ENCODE measurements around the gene PAQR3. TPM values are rescaled to one million over a fixed set of nuclear protein-coding genes. Genes with fewer than 3 reads are reported as not detected.
"Not testable (repeated sequence)": the region's sequence is repeated elsewhere in the genome, so short reads cannot be mapped to it uniquely, and the experiment has no call there.

Gene PAQR3
- total RNA-seq, 2 donors from 2014 or later = 5.0 to 15.2 TPM

- ATAC-seq (replicated peaks) = no peak
- Mint-ChIP-seq H3K36me3 (ENCODE audit: low read depth) (no peaks in the 10 kb centered on the region), H3K4me1 (peaks cover 10% of the 10 kb centered on the region), H3K9me3 (no peaks in the 10 kb centered on the region), H3K27ac (no peak overlapping the region), H3K4me3 (no peak overlapping the region), H3K27me3 (peaks cover 46% of the 10 kb centered on the region)
Measured at GRCh38 chr4:78944381-78944780, 5.1 kb upstream of the PAQR3 start.

GRCh38 chr4:78940752-78941151 is 1.5 kb upstream of the PAQR3 start:
- peaks cover 20% of the 10 kb centered on the region for H3K4me1 Mint-ChIP-seq
- peak; percentile 49 for ATAC-seq (replicated peaks)
- no peaks in the 10 kb centered on the region for H3K9me3 Mint-ChIP-seq
- H3K27ac Mint-ChIP-seq = no peak overlapping the region
- H3K4me3 Mint-ChIP-seq = peak overlapping the region; percentile 94
- H3K27me3 Mint-ChIP-seq = peaks cover 24% of the 10 kb centered on the region
- H3K36me3 Mint-ChIP-seq (ENCODE audit: low read depth) = no peaks in the 10 kb centered on the region

DNA sequence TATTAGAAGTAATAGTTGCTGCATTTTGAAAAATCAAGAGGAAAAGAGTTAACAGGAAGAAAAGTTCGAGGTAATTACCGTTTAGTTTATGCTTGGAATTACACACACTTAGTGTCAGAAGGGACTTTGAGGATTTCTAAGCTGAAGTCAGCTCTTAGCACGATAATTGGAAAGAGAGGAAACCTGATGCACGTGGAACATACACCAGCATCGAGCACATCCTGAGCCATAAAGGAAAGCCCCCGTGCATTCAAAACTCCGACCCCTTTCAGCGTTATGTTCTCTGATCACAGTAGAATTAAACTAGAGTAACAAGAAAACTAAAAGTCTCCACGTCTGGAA is 400 bp upstream of the PAQR3 start:
- Mint-ChIP-seq H3K9me3 (no peaks in the 10 kb centered on the region), H3K36me3 (ENCODE audit: low read depth) (peaks cover 4% of the 10 kb centered on the region), H3K4me3 (peak overlapping the region; percentile 94), H3K27me3 (peaks cover 20% of the 10 kb centered on the region), H3K27ac (peak overlapping the region; percentile 78), H3K4me1 (peaks cover 24% of the 10 kb centered on the region)
- no peak for ATAC-seq (replicated peaks)

- ATAC-seq (replicated peaks) = no peak
- Mint-ChIP-seq H3K9me3 (no peaks in the 10 kb centered on the region), H3K36me3 (ENCODE audit: low read depth) (peaks cover 16% of the 10 kb centered on the region), H3K4me1 (peaks cover 24% of the 10 kb centered on the region), H3K27me3 (peaks cover 9% of the 10 kb centered on the region), H3K4me3 (peak overlapping the region; percentile 94), H3K27ac (peak overlapping the region; percentile 91)
Measured at GRCh38 chr4:78938474-78938867, 767 bp downstream of the PAQR3 start.

- Mint-ChIP-seq H3K9me3 (no peaks in the 10 kb centered on the region), H3K27me3 (peaks cover 4% of the 10 kb centered on the region), H3K36me3 (ENCODE audit: low read depth) (peaks cover 22% of the 10 kb centered on the region), H3K27ac (no peak overlapping the region), H3K4me3 (peak overlapping the region; percentile 94), H3K4me1 (peaks cover 24% of the 10 kb centered on the region)
- no peak for ATAC-seq (replicated peaks)
Measured at GRCh38 chr4:78937837-78938236, 1.4 kb downstream of the PAQR3 start.

DNA sequence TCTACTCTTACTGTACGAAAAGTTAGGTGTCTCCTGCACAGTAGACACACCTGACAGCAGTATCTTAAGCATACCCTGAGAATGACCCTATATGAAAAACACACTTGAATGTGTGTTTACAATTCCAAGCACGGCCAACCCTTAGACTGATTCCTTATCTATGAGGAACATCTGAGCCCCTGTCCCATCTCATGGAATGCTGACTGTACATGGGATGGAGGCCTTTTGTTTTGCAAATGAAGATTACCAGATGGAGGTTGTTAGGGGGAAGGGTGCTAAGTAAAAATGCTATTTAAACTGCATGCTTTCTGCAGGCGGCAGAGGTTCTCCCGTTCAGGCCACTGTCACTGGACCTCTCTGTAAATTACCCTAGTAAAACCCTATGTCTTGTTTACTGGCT is 2.2 kb downstream of the PAQR3 start:
- no peak overlapping the region for H3K27ac Mint-ChIP-seq
- ATAC-seq (replicated peaks) = no peak

DNA sequence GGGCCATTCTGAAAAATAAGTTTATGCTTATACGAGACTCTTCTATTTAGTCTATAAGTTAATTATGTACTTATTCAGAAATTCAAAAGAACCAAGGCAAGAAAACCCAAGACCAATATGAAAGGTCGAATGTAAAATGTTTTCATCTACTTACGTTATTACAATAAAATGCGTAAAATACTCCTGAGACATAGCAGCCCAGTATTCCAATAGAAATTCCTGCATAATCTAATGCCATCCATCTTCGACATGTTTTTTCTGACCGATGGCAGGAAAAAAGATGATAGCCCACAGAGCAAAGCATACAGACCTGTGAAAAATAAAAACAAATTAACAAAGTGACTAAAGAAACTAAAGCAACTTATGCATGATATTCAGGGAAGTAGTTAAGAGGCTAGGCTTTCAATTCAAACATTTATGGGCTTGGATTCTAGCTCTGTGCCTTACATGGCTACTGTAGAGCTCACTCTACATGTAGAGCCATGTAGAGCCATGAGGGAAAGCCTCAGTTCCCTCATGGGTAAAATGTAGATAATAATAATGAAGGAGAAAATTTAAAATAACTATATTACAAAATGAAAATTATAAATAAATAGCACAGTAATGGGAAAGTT is 9.1 kb downstream of the PAQR3 start:
- Mint-ChIP-seq H3K27me3 (no peaks in the 10 kb centered on the region), H3K4me1 (no peaks in the 10 kb centered on the region), H3K27ac (no peak overlapping the region), H3K9me3 (no peaks in the 10 kb centered on the region), H3K36me3 (ENCODE audit: low read depth) (peaks cover 90% of the 10 kb centered on the region), H3K4me3 (no peak overlapping the region)
- no peak for ATAC-seq (replicated peaks)

More for the DNA sequence above, 2.2 kb downstream of the PAQR3 start:
- no peaks in the 10 kb centered on the region for H3K9me3 Mint-ChIP-seq
- peaks cover 2% of the 10 kb centered on the region for H3K27me3 Mint-ChIP-seq
- peaks cover 29% of the 10 kb centered on the region for H3K36me3 Mint-ChIP-seq (ENCODE audit: low read depth)
- peaks cover 24% of the 10 kb centered on the region for H3K4me1 Mint-ChIP-seq
- peak overlapping the region; percentile 94 for H3K4me3 Mint-ChIP-seq

DNA sequence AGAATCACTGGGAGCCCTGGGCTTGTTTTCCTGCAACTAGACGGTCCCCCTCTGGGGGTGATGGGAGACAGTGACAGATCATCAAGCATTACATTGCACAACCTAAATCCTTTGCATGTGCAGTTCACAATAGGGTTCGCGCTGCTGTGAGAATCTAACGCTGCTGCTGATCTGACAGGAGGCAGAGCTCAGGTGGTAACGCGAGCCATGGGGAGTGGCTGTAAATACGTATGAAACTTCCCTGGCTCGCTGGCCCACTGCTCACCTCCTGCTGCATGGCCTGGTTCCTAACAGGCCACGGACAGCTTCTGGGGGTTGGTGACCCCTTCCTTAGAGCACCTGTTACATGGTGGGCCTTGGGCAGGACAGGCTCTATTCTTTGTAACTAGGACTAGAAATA is 10.4 kb downstream of the PAQR3 start:
- H3K9me3 Mint-ChIP-seq = no peaks in the 10 kb centered on the region
- peaks cover 86% of the 10 kb centered on the region for H3K36me3 Mint-ChIP-seq (ENCODE audit: low read depth)
- H3K27ac Mint-ChIP-seq = no peak overlapping the region
- no peak for ATAC-seq (replicated peaks)
- H3K27me3 Mint-ChIP-seq = no peaks in the 10 kb centered on the region
- no peak overlapping the region for H3K4me3 Mint-ChIP-seq
- no peaks in the 10 kb centered on the region for H3K4me1 Mint-ChIP-seq

GRCh38 chr4:78926826-78927225 is 12.4 kb downstream of the PAQR3 start:
- no peak overlapping the region for H3K27ac Mint-ChIP-seq
- no peaks in the 10 kb centered on the region for H3K4me1 Mint-ChIP-seq
- no peaks in the 10 kb centered on the region for H3K27me3 Mint-ChIP-seq
- H3K9me3 Mint-ChIP-seq = no peaks in the 10 kb centered on the region
- ATAC-seq (replicated peaks) = no peak
- peaks cover 87% of the 10 kb centered on the region for H3K36me3 Mint-ChIP-seq (ENCODE audit: low read depth)
- no peak overlapping the region for H3K4me3 Mint-ChIP-seq

DNA sequence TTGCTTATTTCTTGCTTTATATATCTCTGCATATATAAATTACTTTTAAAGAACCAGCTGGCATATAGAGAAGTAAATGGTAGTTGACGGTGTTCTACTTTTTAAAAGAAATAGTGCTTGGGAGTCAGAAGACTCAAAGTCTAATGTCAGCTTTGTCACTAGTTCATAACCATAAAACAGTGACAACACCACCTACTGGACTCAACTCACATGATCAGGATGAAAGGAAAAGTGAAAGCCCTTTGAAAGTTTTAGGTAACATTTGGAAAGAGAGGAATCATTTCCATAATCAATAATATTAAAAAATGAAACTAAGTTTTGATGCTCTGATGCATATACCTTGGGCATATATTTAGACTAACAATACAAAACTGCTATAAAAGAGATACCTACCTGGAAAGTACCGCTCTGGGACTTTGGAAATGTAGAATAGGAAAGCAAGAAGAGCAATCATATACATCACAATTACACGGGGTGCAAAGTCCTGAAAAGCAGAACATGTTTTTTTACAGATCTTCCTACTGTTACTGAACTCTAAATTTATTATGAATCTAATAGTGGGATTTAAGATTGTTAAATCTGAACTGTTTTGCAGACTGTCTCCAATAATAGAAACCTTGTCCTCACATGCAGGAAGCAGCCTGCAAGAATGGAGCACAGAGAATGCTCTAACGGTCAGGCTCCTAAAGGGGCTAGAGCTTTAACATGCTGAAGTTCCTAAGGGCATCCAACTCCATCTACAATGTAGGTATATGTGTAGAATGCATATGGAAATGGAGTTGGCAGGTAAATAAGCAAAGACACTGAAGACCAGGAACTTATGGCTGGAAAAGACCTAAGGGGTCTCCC is 15.6 kb downstream of the PAQR3 start:
- peaks cover 76% of the 10 kb centered on the region for H3K36me3 Mint-ChIP-seq (ENCODE audit: low read depth)
- no peaks in the 10 kb centered on the region for H3K9me3 Mint-ChIP-seq
- no peak for ATAC-seq (replicated peaks)
- H3K4me1 Mint-ChIP-seq = no peaks in the 10 kb centered on the region
- no peak overlapping the region for H3K4me3 Mint-ChIP-seq
- H3K27ac Mint-ChIP-seq = peak overlapping the region; percentile 22
- no peaks in the 10 kb centered on the region for H3K27me3 Mint-ChIP-seq

GRCh38 chr4:78922207-78922606 is 17.0 kb downstream of the PAQR3 start:
- H3K4me3 Mint-ChIP-seq = no peak overlapping the region
- peaks cover 69% of the 10 kb centered on the region for H3K36me3 Mint-ChIP-seq (ENCODE audit: low read depth)
- no peak overlapping the region for H3K27ac Mint-ChIP-seq
- H3K4me1 Mint-ChIP-seq = no peaks in the 10 kb centered on the region
- no peak for ATAC-seq (replicated peaks)
- no peaks in the 10 kb centered on the region for H3K27me3 Mint-ChIP-seq
- H3K9me3 Mint-ChIP-seq = no peaks in the 10 kb centered on the region

- Mint-ChIP-seq H3K9me3 (no peaks in the 10 kb centered on the region), H3K4me3 (no peak overlapping the region), H3K36me3 (ENCODE audit: low read depth) (peaks cover 25% of the 10 kb centered on the region), H3K4me1 (no peaks in the 10 kb centered on the region), H3K27me3 (no peaks in the 10 kb centered on the region), H3K27ac (no peak overlapping the region)
- ATAC-seq (replicated peaks) = no peak
Measured at GRCh38 chr4:78910612-78911011, 28.6 kb downstream of the PAQR3 start.

GRCh38 chr4:78908974-78909373 is 30.3 kb downstream of the PAQR3 start:
- H3K36me3 Mint-ChIP-seq (ENCODE audit: low read depth) = peaks cover 18% of the 10 kb centered on the region
- not testable (repeated sequence) for H3K27ac Mint-ChIP-seq; H3K4me1 Mint-ChIP-seq; H3K9me3 Mint-ChIP-seq; H3K4me3 Mint-ChIP-seq; ATAC-seq (replicated peaks); H3K27me3 Mint-ChIP-seq

DNA sequence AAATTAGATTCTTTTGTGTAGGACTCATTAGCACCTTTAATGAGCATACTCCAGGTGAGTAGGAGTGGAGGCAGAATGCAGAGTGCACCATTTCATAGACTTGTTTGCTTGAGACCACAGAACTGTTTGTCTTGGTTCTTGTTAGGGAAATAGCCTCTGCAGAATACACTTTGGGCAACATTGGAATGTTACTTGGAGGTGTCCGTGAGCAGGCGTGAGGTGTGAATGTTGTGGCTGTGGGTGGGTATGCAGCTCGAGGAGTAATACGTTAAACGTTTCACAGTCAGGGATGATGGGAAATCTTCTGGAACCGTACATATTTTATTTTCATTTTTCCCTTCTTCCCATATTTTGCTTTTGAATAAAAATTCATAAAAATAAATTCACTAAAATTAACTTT is 31.6 kb downstream of the PAQR3 start:
- no peak overlapping the region for H3K27ac Mint-ChIP-seq
- peaks cover 18% of the 10 kb centered on the region for H3K36me3 Mint-ChIP-seq (ENCODE audit: low read depth)
- no peak for ATAC-seq (replicated peaks)
- no peaks in the 10 kb centered on the region for H3K9me3 Mint-ChIP-seq
- no peak overlapping the region for H3K4me3 Mint-ChIP-seq
- no peaks in the 10 kb centered on the region for H3K27me3 Mint-ChIP-seq
- no peaks in the 10 kb centered on the region for H3K4me1 Mint-ChIP-seq

DNA sequence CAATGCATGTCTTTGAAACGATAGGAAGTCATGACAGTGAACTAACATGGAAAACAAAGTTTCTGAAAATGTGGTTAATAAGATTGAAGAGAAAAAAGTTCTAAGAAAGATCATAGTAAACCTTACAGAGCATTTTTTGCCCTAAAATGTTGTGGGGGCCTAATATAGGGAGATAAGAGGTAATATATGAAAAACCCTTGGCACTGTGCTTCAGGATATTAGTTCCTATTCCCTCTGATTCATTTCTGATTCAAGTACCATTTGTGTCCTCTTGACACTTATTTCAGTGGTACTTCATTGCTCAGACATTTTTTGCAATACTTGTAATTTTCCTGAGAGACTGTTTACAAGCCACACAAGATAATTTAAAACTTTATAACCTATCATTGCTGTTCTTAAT is 35.1 kb downstream of the PAQR3 start:
- H3K27me3 Mint-ChIP-seq = no peaks in the 10 kb centered on the region
- H3K4me3 Mint-ChIP-seq = no peak overlapping the region
- H3K36me3 Mint-ChIP-seq (ENCODE audit: low read depth) = no peaks in the 10 kb centered on the region
- no peaks in the 10 kb centered on the region for H3K9me3 Mint-ChIP-seq
- no peak for ATAC-seq (replicated peaks)
- no peak overlapping the region for H3K27ac Mint-ChIP-seq
- no peaks in the 10 kb centered on the region for H3K4me1 Mint-ChIP-seq

All from activated T-helper 17 cell treated with anti-CD3 and anti-CD28 coated beads, Interleukin-2, amount 50 U/mL, for 72 hours (primary cell).